CD4-positive, alpha-beta T cell treated with Interleukin-6 for 4 hours (primary cell): ENCODE measurements around the gene STIP1.
A peak's percentile ranks its signal among the peaks of the same experiment; 100 is the strongest.

Source experiments
- DNase-seq: peaks from one replicate; pipeline ENCODE4 v3.0.0-alpha.2; 2020; ENCODE audit warnings: mixed read lengths

Gene STIP1

DNA sequence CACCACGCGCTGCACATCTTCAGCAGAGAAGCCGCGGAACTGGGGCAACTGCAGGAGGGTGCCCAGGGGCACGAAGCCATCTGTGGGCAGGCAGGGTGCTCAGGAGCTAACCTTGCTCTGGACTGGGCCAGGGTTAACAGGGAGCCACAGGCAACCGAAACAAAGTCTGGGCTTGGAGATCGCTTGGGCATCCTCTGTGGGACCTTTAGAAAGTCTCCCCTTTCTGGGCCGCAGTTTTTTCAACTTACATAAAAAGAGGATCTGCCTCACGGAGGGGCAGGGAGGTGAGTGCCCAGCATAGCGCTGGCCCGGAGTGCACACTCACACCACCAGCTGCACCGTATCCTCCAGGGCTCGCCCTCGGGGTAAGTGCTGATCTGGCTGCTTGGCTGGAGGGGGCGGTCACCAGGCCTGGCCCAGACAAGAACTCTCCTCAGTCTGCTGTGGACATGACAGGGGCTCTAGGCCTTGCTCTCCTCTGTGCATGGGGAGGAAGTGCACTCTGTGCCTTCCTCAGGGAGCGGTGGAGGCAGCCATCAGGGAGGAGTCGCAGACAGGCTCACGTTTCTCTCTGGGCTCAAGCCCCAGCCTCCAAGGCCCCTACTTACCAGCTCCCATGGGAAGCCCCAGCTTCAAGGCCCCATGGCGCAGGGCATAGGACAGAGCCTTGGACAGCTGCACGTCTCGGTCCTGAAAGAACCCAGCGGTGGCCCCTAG lies 39.1 kb downstream of the STIP1 start:
- no peak for DNase-seq

DNA sequence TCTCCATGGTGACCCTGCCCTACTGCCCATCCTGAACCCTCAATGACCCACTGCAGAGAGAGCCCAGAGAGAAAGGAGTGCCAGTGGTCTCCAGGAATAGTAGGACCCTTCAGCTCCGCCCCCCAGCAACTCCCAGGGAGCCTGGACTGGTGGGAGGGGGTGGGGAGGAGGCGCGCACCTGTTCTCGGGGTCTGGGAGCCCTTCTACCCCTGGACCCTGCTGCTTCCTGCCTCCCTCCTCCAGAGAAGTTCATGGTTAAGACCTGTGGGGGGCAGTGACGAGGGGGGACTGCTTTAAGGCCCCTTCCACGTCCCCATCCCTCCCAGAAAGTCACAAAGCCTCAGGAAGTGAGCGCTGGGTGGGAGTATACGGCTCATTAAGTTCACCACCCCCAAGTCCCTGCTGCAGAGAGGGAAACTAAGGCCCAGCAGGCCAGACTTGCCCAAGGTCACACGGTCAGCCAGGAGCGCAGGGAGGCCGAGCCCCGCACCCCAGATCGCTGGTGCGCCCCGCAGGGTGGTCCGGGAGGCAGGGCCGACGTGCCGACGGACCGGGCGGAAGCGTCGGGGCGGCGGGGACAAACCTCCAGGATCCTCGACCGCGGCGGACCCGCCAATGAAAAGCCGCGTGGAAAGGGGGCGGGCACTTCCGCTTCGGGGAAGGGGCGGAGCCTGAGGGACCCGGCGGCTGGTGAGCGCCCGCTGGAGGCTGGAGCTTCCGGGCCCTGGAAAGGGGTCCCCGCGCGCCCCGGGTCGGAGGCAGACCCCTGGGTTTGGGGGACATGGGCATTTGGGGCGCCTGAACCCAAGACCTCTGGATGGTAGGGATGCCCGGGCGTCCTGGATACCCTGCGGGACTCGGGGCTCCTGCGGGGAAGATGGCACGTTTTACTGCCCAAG lies 39.9 kb downstream of the STIP1 start, which contains the start of the genes NUDT22 and TRPT1:
NUDT22 (plus strand) TSS at position 667 of the 899 bp plus-strand sequence. CDS start 379 bp downstream, outside the sequence.
TRPT1 (minus strand) TSS at position 579 of the 899 bp plus-strand sequence; CDS start at position 253, 326 bp downstream.
- peak; percentile 95 for DNase-seq

DNA sequence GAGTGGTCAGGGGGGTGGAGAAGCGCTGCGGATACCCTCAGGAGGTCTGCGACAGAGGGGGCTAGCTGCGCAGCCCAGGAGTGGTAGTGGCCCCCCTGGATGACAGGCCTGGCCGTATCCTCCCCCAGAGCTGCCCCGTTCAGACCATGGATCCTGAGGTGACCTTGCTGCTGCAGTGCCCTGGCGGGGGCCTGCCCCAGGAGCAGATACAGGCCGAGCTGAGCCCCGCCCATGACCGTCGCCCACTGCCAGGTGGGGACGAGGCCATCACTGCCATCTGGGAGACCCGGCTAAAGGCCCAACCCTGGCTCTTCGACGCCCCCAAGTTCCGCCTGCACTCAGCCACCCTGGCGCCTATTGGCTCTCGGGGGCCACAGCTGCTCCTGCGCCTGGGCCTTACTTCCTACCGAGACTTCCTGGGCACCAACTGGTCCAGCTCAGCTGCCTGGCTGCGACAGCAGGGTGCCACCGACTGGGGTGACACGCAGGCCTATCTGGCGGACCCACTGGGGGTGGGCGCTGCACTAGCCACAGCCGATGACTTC lies 40.6 kb downstream of the STIP1 start:
- peak; percentile 71 for DNase-seq

DNA sequence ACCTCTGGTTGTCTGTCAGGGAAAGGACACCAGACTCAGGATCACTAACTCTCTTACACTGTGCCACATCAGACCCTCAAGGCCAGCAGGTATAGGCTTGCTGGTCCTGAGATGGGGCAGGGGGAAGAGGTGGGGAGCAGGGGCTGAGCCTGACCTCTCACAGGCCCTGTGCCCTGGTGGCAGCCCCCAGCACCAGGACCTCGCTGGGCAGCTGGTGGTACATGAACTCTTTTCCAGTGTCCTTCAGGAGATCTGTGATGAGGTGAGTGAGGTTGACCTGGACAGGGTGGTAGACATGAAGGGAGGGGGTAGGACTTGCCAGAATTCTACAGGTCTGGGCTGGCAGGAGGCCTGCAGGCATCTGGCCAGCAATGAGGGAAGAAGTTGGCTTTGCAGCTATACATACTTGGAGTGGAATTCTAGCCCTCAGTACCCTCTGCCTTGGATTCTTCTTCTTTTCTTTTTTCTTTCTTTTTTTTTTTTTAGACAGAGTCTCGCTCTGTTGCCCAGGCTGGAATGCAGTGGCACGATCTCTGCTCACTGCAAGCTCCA lies 41.5 kb downstream of the STIP1 start:
- DNase-seq = no peak

DNA sequence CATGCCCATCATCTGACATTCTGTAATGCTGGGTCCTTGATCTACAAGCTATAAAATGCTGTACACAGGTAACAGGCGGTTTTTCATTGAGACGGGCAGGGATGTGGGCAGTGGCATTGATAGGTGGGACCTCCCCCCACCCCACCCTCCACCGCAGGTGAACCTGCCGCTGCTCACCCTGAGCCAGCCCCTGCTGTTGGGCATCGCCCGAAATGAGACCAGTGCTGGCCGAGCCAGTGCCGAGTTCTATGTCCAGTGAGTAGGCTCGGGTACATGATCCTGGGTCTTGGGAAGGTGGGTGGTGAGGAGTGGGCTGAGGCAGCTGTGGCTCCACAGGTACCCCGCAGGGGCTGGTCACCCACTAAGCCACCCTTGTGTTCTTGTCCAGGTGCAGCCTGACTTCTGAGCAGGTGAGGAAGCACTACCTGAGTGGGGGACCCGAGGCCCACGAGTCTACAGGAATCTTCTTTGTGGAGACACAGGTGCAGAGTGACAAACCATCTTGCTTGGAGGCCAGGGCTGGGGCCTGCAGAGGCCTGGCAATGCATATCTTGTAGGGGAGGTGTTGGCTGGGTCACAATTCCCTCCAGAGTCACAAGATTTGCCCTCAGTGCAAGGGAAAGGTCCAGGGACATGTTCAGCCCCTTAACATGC lies 43.2 kb downstream of the STIP1 start:
- DNase-seq = no peak

DNA sequence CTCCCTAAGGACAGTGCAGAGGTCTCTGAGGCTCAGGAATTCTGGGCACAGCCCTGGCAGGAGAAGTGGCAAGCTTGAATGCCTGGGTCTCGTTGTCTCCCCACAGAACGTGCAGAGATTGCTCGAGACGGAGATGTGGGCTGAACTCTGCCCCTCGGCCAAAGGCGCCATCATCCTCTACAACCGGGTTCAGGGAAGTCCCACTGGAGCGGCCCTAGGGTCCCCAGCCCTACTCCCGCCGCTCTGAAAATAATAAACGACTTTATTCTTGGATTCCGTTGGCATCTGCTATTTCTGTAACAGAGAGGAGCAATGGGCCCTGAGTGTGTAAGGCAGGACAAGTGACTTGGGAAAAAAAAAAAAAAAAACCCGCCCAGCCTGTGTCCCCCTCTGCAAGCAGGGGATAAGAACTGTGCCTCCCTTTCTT lies 43.8 kb downstream of the STIP1 start:
- DNase-seq = no peak

DNA sequence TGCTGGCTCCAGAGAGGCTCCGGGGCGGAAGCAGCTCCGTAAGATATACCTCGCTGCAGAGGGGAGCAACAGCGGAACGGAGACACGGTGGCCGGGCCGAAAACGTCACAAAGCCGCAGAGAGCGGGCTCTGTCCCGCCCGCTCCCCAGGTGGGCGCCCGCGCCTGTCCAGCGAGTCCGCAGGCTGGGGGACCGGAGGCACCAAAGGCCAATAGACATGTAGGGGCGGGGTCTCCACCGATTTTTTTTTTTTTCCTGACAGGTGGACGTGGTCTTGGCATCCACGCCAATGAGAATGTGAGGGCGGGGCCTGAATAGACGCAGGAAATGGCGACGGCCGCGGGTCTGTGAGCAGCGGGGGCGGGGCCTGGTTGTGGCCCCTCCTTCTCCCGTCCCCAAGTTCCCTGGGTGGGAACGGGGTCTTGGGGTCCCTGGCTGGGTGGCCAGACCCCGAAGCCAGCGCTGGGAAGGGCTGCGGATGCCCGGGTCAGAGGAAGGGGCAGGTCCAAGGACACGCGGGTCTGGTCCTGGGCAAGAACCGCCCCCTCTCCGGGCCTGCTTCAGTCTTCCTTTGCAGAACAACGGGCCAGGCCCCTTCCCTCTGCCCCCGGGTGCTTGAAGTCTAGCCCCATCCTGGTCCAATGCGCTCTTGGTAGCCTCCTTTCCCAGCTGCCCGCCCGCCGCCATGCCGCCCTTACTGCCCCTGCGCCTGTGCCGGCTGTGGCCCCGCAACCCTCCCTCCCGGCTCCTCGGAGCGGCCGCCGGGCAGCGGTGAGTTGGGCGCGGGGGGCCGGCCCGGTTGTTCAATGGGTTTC lies 44.4 kb downstream of the STIP1 start, which contains the start of gene DNAJC4:
DNAJC4 (plus strand) TSS at position 378 of the 814 bp plus-strand sequence; CDS start at position 685, 307 bp downstream.
- peak; percentile 94 for DNase-seq

DNA sequence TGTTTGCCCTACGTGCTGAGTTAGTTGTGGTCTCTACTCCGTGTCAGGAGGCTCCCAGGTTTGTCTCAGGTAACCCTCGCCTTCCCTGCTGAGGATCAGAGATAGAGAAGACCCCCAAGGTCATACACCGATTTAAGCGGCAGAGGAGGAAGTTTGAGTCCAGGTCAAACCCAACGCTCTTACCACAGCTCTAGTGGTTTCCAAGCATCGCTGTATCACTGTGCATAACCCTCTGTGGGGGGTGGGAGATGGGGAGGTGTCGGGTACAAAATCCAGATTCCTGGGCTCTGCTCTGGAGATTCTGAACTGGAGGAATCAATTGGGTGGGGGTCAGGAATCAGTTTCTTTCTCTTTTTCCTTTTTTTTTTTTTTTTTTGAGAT lies 45.0 kb downstream of the STIP1 start:
- no peak for DNase-seq

DNA sequence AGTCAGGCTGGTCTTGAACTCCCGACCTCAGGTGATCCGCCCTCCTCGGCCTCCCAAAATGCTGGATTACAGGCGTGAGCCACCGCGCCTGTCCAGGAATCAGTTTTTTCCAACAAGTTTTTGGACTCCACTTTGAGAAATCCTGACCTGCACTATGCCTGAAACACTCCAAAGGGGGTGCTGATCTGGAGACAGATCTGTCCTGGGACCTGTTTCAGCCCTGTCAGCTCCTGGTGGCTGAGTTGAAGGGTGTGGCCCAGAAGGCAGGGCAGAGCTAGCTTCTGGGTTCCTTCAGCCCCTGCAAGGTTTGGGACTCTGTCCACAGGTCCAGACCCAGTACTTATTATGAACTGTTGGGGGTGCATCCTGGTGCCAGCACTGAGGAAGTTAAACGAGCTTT lies 45.6 kb downstream of the STIP1 start:
- DNase-seq = no peak

DNA sequence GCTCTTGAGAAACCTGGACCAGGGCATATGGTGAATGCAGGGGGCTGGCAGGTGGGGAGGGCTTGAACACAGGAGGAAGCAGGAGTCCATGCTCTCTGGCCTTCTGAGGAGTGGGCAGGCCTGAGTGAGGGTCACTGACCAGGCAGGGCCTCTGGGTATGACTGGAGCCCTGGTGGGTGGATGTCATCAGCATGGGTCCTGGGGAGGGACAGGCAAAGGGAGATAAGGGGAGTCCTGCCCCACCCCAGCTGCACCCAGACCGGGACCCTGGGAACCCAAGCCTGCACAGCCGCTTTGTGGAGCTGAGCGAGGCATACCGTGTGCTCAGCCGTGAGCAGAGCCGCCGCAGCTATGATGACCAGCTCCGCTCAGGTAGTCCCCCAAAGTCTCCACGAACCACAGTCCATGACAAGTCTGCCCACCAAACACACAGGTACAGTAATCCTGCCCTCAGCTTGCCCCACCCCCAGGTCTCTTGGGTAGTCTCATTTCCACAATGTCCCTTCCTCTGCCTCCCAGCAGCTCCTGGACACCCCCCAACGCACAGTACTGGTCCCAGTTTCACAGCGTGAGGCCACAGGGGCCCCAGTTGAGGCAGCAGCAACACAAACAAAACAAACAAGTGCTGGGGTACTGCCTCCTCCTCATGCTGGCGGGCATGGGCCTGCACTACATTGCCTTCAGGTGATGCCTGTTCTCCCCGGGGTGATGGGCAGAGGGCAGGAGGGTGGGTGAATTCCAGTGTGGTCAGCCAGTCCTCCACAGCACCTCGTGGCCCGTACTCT lies 46.4 kb downstream of the STIP1 start:
- no peak for DNase-seq

DNA sequence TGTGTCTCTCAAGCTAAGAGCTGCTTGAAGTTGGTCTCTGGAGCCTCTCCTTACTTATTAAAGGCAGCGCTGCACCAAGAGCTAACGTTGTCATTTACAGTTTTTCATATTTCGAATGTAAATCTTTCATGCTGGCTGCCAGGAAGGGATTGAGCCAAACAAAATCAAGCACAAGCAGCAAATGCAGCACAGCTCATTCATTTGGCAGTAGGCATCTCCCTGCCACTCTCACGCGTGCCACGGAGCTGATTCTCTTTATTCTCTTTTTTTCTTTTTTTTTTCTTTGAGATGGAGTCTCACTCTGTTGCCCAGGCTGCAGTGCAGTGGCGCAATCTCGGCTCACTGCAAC lies 47.0 kb downstream of the STIP1 start:
- no peak for DNase-seq

DNA sequence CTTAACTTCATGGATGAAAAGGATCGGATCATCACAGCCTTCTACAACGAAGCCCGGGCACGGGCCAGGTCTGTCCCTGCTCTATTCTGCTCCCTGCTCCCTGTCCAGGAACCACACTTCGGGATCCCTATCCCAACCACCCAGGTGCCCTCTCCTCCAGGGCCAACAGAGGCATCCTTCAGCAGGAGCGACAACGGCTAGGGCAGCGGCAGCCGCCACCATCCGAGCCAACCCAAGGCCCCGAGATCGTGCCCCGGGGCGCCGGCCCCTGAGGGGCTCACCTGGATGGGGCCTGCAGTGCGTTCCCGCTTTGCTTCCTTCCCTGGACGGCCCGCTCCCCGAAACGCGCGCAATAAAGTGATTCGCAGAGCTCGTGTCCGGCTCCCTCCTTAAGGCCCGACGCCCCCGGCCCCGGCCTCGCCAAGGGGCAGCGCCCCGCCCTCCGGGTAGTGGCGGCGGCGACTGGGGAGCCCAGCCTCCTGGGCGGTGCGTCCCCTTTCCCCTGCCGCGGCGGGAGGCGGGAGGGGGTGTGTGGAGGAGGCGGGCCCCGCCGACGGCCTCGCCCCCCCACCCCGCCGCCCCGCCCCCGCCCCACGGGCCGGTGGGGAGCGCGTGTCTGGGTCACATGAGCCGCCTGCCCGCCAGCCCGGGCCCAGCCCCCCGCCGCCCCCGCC lies 48.1 kb downstream of the STIP1 start, which contains the start of gene VEGFB:
VEGFB (plus strand) TSS at position 672 of the 674 bp plus-strand sequence. CDS start 250 bp downstream, outside the sequence.
- DNase-seq = peak; percentile 85

DNA sequence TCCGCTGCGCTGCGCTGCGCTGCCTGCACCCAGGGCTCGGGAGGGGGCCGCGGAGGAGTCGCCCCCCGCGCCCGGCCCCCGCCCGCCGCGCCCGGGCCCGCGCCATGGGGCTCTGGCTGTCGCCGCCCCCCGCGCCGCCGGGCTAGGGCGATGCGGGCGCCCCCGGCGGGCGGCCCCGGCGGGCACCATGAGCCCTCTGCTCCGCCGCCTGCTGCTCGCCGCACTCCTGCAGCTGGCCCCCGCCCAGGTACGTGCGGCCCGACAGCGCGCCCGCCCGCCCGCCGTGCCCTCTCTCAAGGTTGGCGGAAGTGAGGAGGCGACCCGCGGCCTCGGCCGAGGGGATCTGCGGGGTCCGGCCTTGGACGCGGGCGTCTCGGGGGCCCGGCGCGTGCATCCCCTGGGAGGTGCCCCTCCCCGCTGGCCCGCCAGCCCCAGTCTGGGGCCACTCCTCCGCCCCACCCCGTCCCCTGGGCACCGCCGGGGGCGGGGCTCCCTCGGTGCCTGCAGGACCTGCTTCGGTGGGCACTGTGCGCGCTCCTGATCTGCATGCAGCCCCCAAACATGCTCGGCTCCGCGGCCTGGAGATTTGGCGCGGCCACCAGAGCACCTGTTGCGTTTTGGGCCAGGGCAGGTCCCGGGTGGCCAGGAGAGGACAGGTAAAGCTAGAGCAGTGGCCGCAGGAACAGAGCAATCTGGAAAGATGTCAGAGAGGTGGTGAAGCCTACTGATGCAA lies 48.8 kb downstream of the STIP1 start:
- DNase-seq = peak; percentile 70

DNA sequence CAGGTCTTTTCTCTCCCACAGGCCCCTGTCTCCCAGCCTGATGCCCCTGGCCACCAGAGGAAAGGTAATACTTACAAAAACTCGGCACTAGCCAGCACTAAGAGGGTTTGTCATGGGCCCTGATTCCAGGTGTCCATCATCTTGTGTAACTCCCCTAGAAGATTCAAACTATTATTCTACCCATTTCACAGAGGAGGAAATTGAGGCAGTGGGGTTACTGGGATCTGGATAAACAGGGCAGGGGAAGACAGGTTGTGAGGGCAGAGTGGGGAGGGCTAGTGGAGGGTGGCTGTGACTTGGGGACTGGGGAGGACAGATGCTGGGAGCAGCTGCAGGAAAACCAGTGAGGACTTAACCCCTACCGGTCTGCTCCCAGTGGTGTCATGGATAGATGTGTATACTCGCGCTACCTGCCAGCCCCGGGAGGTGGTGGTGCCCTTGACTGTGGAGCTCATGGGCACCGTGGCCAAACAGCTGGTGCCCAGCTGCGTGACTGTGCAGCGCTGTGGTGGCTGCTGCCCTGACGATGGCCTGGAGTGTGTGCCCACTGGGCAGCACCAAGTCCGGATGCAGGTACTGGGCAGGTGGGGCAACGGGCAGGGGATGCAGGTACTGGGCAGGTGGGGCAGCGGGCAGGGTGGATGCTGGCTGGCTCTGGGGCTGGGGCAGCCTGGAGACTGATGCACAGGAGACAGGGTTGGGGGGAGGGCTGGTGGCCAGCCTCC lies 49.6 kb downstream of the STIP1 start:
- no peak for DNase-seq

DNA sequence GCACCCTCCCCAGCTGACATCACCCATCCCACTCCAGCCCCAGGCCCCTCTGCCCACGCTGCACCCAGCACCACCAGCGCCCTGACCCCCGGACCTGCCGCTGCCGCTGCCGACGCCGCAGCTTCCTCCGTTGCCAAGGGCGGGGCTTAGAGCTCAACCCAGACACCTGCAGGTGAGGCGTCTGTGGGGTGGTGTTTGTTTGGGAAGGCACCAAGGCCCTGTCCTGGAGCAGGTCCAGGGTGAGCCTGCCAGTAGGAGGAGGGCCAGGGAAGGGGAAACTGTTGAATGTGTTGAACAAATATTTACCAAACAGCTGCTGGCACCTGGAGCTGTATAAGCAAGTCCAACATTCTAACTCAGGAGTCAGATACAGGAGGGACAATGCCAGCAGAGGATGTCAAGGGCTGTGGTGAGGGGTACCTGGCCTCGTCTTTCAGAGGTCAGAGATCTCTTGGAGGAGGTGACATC lies 51.5 kb downstream of the STIP1 start:
- no peak for DNase-seq

DNA sequence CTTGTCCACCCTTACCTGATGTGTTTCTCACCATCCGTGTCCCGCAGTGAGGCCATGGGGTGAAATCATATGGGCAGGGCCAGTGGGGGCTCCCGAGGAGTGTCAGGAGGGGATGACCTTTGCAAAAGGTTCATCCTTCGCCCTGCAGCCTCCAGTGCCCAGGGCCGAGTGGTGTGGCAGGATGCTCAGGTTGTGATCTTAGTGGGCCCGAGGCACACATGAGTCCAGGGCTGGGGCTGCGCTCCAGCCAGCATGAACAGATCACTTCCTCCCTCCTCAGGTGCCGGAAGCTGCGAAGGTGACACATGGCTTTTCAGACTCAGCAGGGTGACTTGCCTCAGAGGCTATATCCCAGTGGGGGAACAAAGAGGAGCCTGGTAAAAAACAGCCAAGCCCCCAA lies 52.1 kb downstream of the STIP1 start:
- DNase-seq = no peak

DNA sequence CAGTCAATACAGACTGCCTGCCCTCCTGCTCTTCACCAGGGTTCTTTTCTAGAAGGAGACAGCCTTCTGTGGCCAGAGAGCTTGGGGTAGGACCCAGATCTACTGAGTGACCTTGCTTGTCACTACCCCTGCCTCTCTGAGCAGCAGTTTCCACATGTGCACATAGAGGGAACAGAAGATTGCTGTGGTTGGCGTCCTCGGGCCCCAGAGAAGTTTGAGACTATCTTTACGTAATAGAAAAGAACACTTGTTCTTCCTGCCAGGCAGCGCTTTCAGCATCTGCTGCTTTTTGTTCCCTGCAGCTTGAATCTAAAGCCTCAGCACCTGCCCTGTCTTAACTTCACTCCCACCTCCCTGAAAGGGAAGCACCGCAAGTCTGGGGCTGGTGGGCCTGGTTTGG lies 53.0 kb downstream of the STIP1 start:
- DNase-seq = no peak

DNA sequence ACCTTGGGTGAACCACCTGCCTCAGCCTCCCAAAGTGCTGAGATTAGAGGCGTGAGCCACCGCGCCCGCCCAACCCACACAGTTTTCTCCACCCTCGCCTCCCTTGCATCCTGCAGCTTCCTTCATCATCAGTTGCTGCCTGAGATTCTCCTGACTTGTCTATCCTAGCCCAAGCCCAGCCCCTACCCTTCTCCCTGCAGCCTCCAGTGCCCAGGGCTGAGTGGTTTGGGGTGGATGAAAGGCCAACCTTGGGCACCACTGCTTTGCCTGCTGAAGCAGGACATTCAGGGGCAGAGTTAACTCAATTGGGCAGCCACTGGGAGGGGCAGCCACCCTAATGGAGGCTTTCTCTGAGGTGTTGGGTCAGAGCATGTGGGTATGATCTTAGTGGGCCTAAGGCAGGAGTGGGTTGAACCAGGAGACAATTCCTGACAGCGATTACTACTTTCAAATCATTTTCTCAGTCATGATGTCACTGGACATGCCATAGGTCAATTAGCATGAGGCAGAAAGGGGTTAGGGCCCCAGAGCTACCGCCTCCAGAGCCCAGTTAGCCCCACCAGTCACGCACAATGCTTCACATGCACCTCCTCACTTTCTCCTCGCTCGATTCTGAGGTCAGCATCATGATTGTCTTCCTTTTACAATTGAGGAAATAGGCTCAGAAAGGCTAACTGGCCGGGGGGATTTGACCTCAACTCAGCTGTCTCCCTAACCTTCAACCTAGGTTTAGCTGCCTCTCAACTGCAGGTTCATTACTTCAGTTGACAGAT lies 53.9 kb downstream of the STIP1 start:
- no peak for DNase-seq
